Measurements from ENCODE around the gene MBOAT1. TPM values are rescaled to one million over a fixed set of nuclear protein-coding genes. Genes with fewer than 3 reads are reported as not detected.

MBOAT1 gene
- total and polyA plus RNA-seq, 4 experiments from 2014 or later, result 0.49 to 24.6 (median 12.5) TPM

DNA sequence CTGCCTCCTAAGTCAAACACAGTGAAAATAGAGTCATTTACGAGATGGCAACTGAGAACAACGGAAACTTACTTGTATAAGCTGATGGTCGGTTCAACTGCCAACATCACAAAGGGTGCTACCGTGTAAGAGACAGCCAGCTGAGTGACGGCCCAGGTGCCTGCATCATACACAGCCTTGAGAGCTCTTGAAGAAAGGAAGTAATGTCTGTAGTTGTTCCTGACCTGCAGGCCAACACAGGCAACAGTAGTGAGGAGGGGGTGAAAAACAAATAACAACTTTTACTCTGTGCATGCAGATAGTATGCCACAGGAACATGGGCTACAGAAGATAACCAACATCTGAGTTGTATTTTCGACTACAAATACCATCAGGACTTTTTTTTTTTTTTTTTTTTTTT lies 102.7 kb downstream of the MBOAT1 start:
- no peaks in the 10 kb centered on the region for H3K9me3 ChIP-seq (ENCODE audit: control insufficient read depth in 1 of 2, low read length in 2 of 2)
- H3K4me1 ChIP-seq (ENCODE audit: insufficient read depth, low read length), result no peaks in the 10 kb centered on the region
- peak overlapping the region in 1 of 7 donors; percentile 77 for H3K27ac Mint-ChIP-seq
- no peak overlapping the region for H3K4me3 ChIP-seq (ENCODE audit: low read length in 2 of 2)
- peaks cover 51 to 59% of the 10 kb centered on the region in 2 donors for H3K36me3 Mint-ChIP-seq
- peaks cover 30% of the 10 kb centered on the region for H3K36me3 ChIP-seq (ENCODE audit: insufficient read depth, low read length)
- DNase-seq, result no peak
- no peaks in the 10 kb centered on the region for H3K27me3 ChIP-seq (ENCODE audit: insufficient read depth, low read length)
- CTCF ChIA-PET (ENCODE audit: partially characterized antibody), result interaction anchor here (1.0 to 1.8 kb wide), 4 partner anchors 13 to 1479 kb away, joined by 3 to 6 read pairs (median 4); no protein-coding TSS in a partner anchor
- no peaks in the 10 kb centered on the region for H3K27me3 Mint-ChIP-seq
- no peak overlapping the region for H3K27ac ChIP-seq (ENCODE audit: low read depth, low read length)
- H3K4me1 Mint-ChIP-seq, result no peaks in the 10 kb centered on the region
- H3K9me3 Mint-ChIP-seq, result peaks cover 0 to 2% (median 0%) of the 10 kb centered on the region in 8 donors
- H3K4me3 Mint-ChIP-seq, result no peak overlapping the region
- intact Hi-C loops (cut with micrococcal nuclease), result no loop called here
- POLR2A ChIA-PET (ENCODE audit: partially characterized antibody), result no interaction called here

DNA sequence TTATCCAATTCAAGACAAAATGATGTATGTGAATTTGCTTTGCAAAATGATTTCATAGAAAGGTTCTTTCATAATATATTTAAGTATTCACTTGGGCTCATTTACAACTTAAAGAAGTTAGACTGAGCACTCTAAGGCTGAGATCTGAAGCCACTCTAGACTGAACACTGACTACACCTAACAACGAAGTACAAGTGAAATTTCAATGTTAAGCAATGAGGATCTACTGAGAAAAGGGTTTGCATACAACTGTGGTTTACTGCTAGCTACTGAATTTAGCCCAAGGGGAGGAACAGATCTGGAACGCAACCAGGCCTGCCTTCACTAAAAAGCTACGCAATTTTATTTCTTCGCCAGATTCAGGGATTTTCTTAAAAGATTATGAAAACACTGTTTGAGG lies 106.4 kb downstream of the MBOAT1 start:
- POLR2A ChIA-PET (ENCODE audit: partially characterized antibody), result no interaction called here
- H3K9me3 ChIP-seq (ENCODE audit: control insufficient read depth in 1 of 2, low read length in 2 of 2), result no peaks in the 10 kb centered on the region
- H3K4me3 Mint-ChIP-seq, result no peak overlapping the region

DNA sequence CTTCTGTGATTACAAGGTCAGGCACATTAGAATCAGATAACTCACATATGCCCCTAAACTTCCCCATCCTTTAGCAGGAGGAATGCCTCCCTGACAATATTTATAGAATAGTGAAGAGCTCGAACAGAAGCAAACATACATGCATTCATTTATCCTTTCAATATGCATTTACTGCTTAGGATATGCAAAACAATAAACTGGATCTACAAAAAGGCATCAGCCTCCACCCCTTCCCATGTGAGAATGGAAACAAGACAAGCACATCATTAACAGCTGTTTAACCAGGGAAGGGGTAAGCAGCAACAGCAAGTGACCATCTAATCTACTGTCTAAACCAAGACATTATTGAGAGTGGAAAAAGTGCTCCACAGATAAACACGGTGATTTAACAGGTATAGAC lies 107.6 kb downstream of the MBOAT1 start:
- H3K36me3 ChIP-seq (ENCODE audit: insufficient read depth, low read length), result peaks cover 5% of the 10 kb centered on the region
- no peak for DNase-seq
- POLR2A ChIA-PET (ENCODE audit: partially characterized antibody), result no interaction called here
- H3K4me3 Mint-ChIP-seq, result no peak overlapping the region
- H3K27me3 ChIP-seq (ENCODE audit: insufficient read depth, low read length), result no peaks in the 10 kb centered on the region
- H3K36me3 Mint-ChIP-seq, result peaks cover 58 to 59% of the 10 kb centered on the region in 2 donors
- no peak overlapping the region for H3K27ac Mint-ChIP-seq
- H3K27ac ChIP-seq (ENCODE audit: low read depth, low read length), result no peak overlapping the region
- no peaks in the 10 kb centered on the region for H3K9me3 Mint-ChIP-seq
- no peaks in the 10 kb centered on the region for H3K9me3 ChIP-seq (ENCODE audit: control insufficient read depth in 1 of 2, low read length in 2 of 2)
- intact Hi-C loops (cut with micrococcal nuclease), result no loop called here
- no peaks in the 10 kb centered on the region for H3K4me1 Mint-ChIP-seq
- CTCF ChIA-PET (ENCODE audit: partially characterized antibody), result interaction anchor here (1.6 to 1.8 kb wide), 2 partner anchors 10 to 14 kb away, joined by 3 to 4 read pairs; no protein-coding TSS in a partner anchor
- no peaks in the 10 kb centered on the region for H3K27me3 Mint-ChIP-seq
- H3K4me3 ChIP-seq (ENCODE audit: low read length in 2 of 2), result no peak overlapping the region
- H3K4me1 ChIP-seq (ENCODE audit: insufficient read depth, low read length), result no peaks in the 10 kb centered on the region

More for the DNA sequence above, 106.4 kb downstream of the MBOAT1 start:
- Mint-ChIP-seq H3K27ac (peak overlapping the region in 1 of 7 donors; percentile 41), H3K27me3 (no peaks in the 10 kb centered on the region), H3K9me3 (no peaks in the 10 kb centered on the region), H3K4me1 (no peaks in the 10 kb centered on the region), H3K36me3 (peaks cover 54 to 57% of the 10 kb centered on the region in 2 donors)
- H3K27ac ChIP-seq (ENCODE audit: low read depth, low read length), result no peak overlapping the region
- DNase-seq, result no peak
- peaks cover 8% of the 10 kb centered on the region for H3K36me3 ChIP-seq (ENCODE audit: insufficient read depth, low read length)
- CTCF ChIA-PET (ENCODE audit: partially characterized antibody), result interaction anchor here (1.6 to 2.8 kb wide), 2 partner anchors 14 to 15 kb away, joined by 3 to 18 read pairs; no protein-coding TSS in a partner anchor
- H3K4me3 ChIP-seq (ENCODE audit: low read length in 2 of 2), result no peak overlapping the region
- no peaks in the 10 kb centered on the region for H3K27me3 ChIP-seq (ENCODE audit: insufficient read depth, low read length)
- intact Hi-C loops (cut with micrococcal nuclease), result no loop called here
- H3K4me1 ChIP-seq (ENCODE audit: insufficient read depth, low read length), result no peaks in the 10 kb centered on the region

DNA sequence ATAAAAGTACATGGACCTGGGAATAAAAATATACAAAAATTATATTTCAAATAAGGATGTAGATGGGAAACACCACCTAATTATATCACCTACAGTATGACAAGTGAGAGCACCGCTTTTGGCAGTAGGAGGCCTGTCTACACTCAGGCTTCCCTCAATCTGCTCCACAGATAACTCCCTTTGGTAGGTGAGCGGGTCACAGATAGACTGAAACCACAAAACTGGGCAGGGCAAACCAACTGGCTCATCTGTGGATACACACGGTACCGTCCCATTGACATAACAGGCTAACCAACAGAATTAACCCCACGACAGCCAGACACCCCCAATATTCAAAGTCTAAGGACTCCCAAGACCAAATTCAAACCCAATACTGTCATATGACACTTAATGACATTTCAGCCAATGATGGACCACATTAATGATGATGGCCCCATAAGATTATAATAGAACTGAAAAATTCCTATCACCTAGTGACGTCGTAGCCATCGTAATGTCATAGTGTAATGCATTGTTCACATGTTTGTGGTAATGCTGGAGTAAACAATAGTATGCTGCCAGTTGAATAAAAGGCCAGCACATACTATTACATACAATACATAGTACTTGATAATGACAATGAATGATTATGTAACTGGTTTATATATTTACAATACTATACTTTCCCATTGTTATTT lies 109.7 kb downstream of the MBOAT1 start:
- H3K9me3 ChIP-seq (ENCODE audit: control insufficient read depth in 1 of 2, low read length in 2 of 2), result no peaks in the 10 kb centered on the region
- H3K4me3 Mint-ChIP-seq, result no peak overlapping the region
- no peak for DNase-seq
- H3K4me1 ChIP-seq (ENCODE audit: insufficient read depth, low read length), result no peaks in the 10 kb centered on the region
- ChIA-PET CTCF (ENCODE audit: partially characterized antibody) (interaction anchor here (0.7 to 1.4 kb wide), 3 partner anchors 10 to 365 kb away, joined by 4 to 6 read pairs (median 5); no protein-coding TSS in a partner anchor), POLR2A (ENCODE audit: partially characterized antibody) (no interaction called here)
- H3K36me3 Mint-ChIP-seq, result peaks cover 40 to 52% of the 10 kb centered on the region in 2 donors
- H3K36me3 ChIP-seq (ENCODE audit: insufficient read depth, low read length), result no peaks in the 10 kb centered on the region
- H3K27me3 ChIP-seq (ENCODE audit: insufficient read depth, low read length), result no peaks in the 10 kb centered on the region
- H3K27ac ChIP-seq (ENCODE audit: low read depth, low read length), result no peak overlapping the region
- no peak overlapping the region for H3K4me3 ChIP-seq (ENCODE audit: low read length in 2 of 2)
- no peaks in the 10 kb centered on the region for H3K27me3 Mint-ChIP-seq
- no peaks in the 10 kb centered on the region for H3K9me3 Mint-ChIP-seq
- intact Hi-C loops (cut with micrococcal nuclease), result no loop called here
- no peaks in the 10 kb centered on the region for H3K4me1 Mint-ChIP-seq
- peak overlapping the region in 1 of 7 donors; percentile 36 for H3K27ac Mint-ChIP-seq

DNA sequence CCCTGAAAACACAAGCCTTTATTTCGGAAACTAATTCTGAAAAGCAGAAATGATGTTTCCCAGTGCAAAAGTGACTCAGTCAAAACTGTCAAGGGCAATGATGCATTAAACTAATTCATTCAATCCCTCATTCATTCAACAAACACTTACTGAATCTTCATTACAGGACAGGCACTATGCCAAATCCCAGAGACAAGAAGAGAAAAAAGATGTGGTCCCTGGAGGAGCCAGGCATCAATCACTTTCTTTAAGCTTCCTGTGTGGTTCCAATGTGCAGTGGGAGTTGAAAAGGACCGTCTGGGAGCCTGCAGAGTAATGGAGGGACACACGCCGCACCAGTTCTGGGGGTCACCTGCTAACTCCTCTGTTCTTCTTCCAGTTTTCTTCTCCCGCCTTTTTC lies 113.1 kb downstream of the MBOAT1 start:
- no peaks in the 10 kb centered on the region for H3K9me3 Mint-ChIP-seq
- Histone ChIP-seq H3K27me3 (ENCODE audit: insufficient read depth, low read length) (no peaks in the 10 kb centered on the region), H3K9me3 (ENCODE audit: control insufficient read depth in 1 of 2, low read length in 2 of 2) (no peaks in the 10 kb centered on the region), H3K36me3 (ENCODE audit: insufficient read depth, low read length) (no peaks in the 10 kb centered on the region), H3K27ac (ENCODE audit: low read depth, low read length) (no peak overlapping the region), H3K4me3 (ENCODE audit: low read length in 2 of 2) (no peak overlapping the region), H3K4me1 (ENCODE audit: insufficient read depth, low read length) (no peaks in the 10 kb centered on the region)
- H3K27ac Mint-ChIP-seq, result no peak overlapping the region
- intact Hi-C loops (cut with micrococcal nuclease), result no loop called here
- H3K4me3 Mint-ChIP-seq, result no peak overlapping the region
- H3K27me3 Mint-ChIP-seq, result no peaks in the 10 kb centered on the region
- H3K4me1 Mint-ChIP-seq, result no peaks in the 10 kb centered on the region
- DNase-seq, result no peak
- ChIA-PET POLR2A (ENCODE audit: partially characterized antibody) (no interaction called here), CTCF (ENCODE audit: partially characterized antibody) (no interaction called here)
- H3K36me3 Mint-ChIP-seq, result peaks cover 25 to 36% of the 10 kb centered on the region in 2 donors

DNA sequence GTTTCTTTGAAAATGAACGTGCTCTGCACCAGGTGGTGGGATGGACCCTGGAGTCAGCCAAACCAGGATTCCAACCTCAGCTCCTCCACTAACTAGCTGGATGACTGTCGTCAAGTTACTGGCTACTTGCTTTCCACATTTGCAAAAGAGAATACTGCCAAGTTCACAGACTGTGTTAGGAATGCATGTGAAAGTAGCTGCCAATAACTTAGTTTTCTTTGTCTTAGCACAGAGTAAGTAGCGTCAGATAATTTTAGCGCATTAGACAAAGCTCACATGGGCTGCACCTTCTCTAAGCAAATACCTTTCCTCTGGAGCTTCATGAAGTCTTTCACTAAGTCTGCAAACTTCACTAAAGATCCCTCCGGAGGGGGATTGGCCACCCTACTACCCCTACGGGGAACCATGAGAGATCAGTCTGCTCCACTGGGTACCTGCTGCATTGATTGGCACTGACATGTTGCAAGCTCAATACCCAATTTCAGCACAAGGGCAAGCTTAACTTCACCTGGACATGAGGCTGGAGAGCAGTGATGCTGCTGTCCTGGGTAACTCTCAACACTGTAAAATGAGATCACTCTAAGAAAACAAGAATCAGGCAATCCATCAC lies 113.9 kb downstream of the MBOAT1 start:
- ChIA-PET CTCF (ENCODE audit: partially characterized antibody) (interaction anchor here (1.1 to 1.2 kb wide), 2 partner anchors 9 to 28 kb away, joined by 3 to 4 read pairs; no protein-coding TSS in a partner anchor), POLR2A (ENCODE audit: partially characterized antibody) (no interaction called here)
- Histone ChIP-seq H3K4me3 (ENCODE audit: low read length in 2 of 2) (no peak overlapping the region), H3K36me3 (ENCODE audit: insufficient read depth, low read length) (no peaks in the 10 kb centered on the region), H3K4me1 (ENCODE audit: insufficient read depth, low read length) (no peaks in the 10 kb centered on the region), H3K27ac (ENCODE audit: low read depth, low read length) (no peak overlapping the region), H3K9me3 (ENCODE audit: control insufficient read depth in 1 of 2, low read length in 2 of 2) (no peaks in the 10 kb centered on the region), H3K27me3 (ENCODE audit: insufficient read depth, low read length) (no peaks in the 10 kb centered on the region)
- DNase-seq, result no peak
- Mint-ChIP-seq H3K27me3 (no peaks in the 10 kb centered on the region), H3K27ac (peak overlapping the region in 1 of 7 donors; percentile 14), H3K9me3 (no peaks in the 10 kb centered on the region), H3K4me1 (no peaks in the 10 kb centered on the region), H3K4me3 (no peak overlapping the region), H3K36me3 (peaks cover 19 to 32% of the 10 kb centered on the region in 2 donors)
- intact Hi-C loops (cut with micrococcal nuclease), result no loop called here

DNA sequence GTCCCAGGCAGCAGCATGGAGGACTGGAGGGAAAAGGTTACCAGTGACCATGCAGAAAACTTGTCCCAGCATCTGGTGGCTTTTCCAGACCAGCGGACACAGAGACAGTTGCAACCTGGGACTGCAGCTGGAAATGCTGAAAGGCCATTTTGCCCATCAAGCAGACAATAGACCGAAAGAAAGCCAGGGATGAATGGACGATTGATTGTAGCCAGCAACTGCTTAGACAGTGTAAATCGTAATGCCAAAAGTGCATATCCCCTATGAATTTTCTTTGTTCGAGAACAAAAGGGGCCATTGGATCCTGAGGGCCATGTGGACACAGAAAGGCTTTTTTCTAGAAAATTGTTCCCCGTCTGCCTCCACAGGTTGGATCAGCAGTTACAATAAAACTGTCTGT lies 115.7 kb downstream of the MBOAT1 start:
- no peak overlapping the region for H3K27ac ChIP-seq (ENCODE audit: low read depth, low read length)
- CTCF ChIA-PET (ENCODE audit: partially characterized antibody), result interaction anchor here (1.3 kb wide), 1 partner anchor 431 kb away, joined by 5 read pairs; no protein-coding TSS in a partner anchor
- Mint-ChIP-seq H3K36me3 (peaks cover 4 to 22% of the 10 kb centered on the region in 2 donors), H3K4me3 (no peak overlapping the region), H3K27ac (no peak overlapping the region), H3K9me3 (no peaks in the 10 kb centered on the region), H3K27me3 (no peaks in the 10 kb centered on the region), H3K4me1 (no peaks in the 10 kb centered on the region)
- H3K4me3 ChIP-seq (ENCODE audit: low read length in 2 of 2), result no peak overlapping the region
- no peaks in the 10 kb centered on the region for H3K27me3 ChIP-seq (ENCODE audit: insufficient read depth, low read length)
- intact Hi-C loops (cut with micrococcal nuclease), result no loop called here
- POLR2A ChIA-PET (ENCODE audit: partially characterized antibody), result no interaction called here
- no peak for DNase-seq
- no peaks in the 10 kb centered on the region for H3K9me3 ChIP-seq (ENCODE audit: control insufficient read depth in 1 of 2, low read length in 2 of 2)
- no peaks in the 10 kb centered on the region for H3K4me1 ChIP-seq (ENCODE audit: insufficient read depth, low read length)
- H3K36me3 ChIP-seq (ENCODE audit: insufficient read depth, low read length), result no peaks in the 10 kb centered on the region

Data from CD4-positive, alpha-beta memory T cell (primary cell).